Neural cell (in vitro differentiated cells): ENCODE data around the gene SLC12A8. TPM values are rescaled to one million over a fixed set of nuclear protein-coding genes. Genes with fewer than 3 reads are reported as not detected.

Experiments used
- H2AFZ ChIP-seq: fragments of 200-600, 300-800 bp; sonication (generic), shearing (Covaris generic); 2 replicates; pipeline ENCODE4 v1.6.0; 2014; ENCODE audit warnings: low read depth, mild to moderate bottlenecking, antibody characterized with exemption, low read length, moderate library complexity
- H3F3A ChIP-seq: fragments of 200-600 bp; shearing (Covaris generic); 2 replicates; pipeline ENCODE4 v1.6.1; 2016; ENCODE audit warnings: mild to moderate bottlenecking, moderate library complexity, mixed read lengths, antibody characterized with exemption, low read length; ENCODE audit not compliant: insufficient read depth, poor library complexity, severe bottlenecking
- H3K27ac ChIP-seq: fragments of 200-600, 300-800 bp; sonication (generic), shearing (Covaris generic); 2 replicates; pipeline ENCODE4 v1.5.1; 2014; ENCODE audit warnings: mild to moderate bottlenecking, low read length, moderate library complexity
- H3K27me3 ChIP-seq: fragments of 300-800, 200-600 bp; sonication (generic), shearing (Covaris generic); 2 replicates; pipeline ENCODE4 v1.6.0; 2014; ENCODE audit warnings: mild to moderate bottlenecking, low read depth, low read length, moderate library complexity; ENCODE audit not compliant: insufficient read depth
- H3K36me3 ChIP-seq: fragments of 300-800, 200-600 bp; sonication (generic), shearing (Covaris generic); 2 replicates; pipeline ENCODE4 v1.5.1; 2014; ENCODE audit warnings: mild to moderate bottlenecking, antibody characterized with exemption, low read length, moderate library complexity; ENCODE audit not compliant: insufficient read depth
- H3K4me2 ChIP-seq: fragments of 300-800, 200-600 bp; sonication (generic), shearing (Covaris generic); 2 replicates; pipeline ENCODE4 v1.6.0; 2014; ENCODE audit warnings: mild to moderate bottlenecking, low read length
- H3K4me3 ChIP-seq: fragments of 300-800, 200-600 bp; sonication (generic), shearing (Covaris generic); 2 replicates; pipeline ENCODE4 v1.5.1; 2014; ENCODE audit warnings: mild to moderate bottlenecking, low read length, moderate library complexity
- H3K79me2 ChIP-seq: fragments of 200-600 bp; shearing (Covaris generic); replicated peaks from 2 replicates; pipeline ENCODE4 v1.6.0; 2014; ENCODE audit warnings: mild to moderate bottlenecking, low read length, moderate library complexity; ENCODE audit not compliant: insufficient read depth
- H3K9ac ChIP-seq: fragments of 300-800, 200-600 bp; sonication (generic), shearing (Covaris generic); 2 replicates; pipeline ENCODE4 v1.6.1; 2016; ENCODE audit warnings: mild to moderate bottlenecking, low read length, mixed read lengths
- H3K9me2 ChIP-seq: fragments of 200-600 bp; shearing (Covaris generic); 2 replicates; pipeline ENCODE4 v1.6.1; 2016; ENCODE audit warnings: mild to moderate bottlenecking, low read length, mixed read lengths; ENCODE audit not compliant: insufficient read depth
- H3K9me3 ChIP-seq: fragments of 200-600, 300-800 bp; sonication (generic), shearing (Covaris generic); 2 replicates; pipeline ENCODE4 v1.6.1; 2016; ENCODE audit warnings: mild to moderate bottlenecking, mixed run types, low read length, moderate library complexity, mixed read lengths
- H4K20me1 ChIP-seq: fragments of 200-600 bp; shearing (Covaris generic); 2 replicates; pipeline ENCODE4 v1.6.1; 2016; ENCODE audit warnings: mild to moderate bottlenecking, mixed run types; ENCODE audit not compliant: insufficient read depth
- CTCF ChIP-seq: fragments of 450-650 bp; IDR thresholded peaks from 2 replicates; pipeline ENCODE4 v1.5.1; 2014; ENCODE audit warnings: antibody characterized with exemption, mild to moderate bottlenecking, moderate library complexity; ENCODE audit not compliant: poor library complexity, severe bottlenecking
- EP300 ChIP-seq: fragments of 450-650 bp; conservative IDR thresholded peaks from 2 replicates; pipeline ENCODE4 v1.6.1; 2014; ENCODE audit warnings: antibody characterized with exemption, mild to moderate bottlenecking, moderate library complexity; ENCODE audit not compliant: poor library complexity, severe bottlenecking
- EZH2 ChIP-seq: fragments of 200-600, 300-800 bp; shearing (Covaris generic), sonication (generic); IDR thresholded peaks from 2 replicates; pipeline ENCODE4 v1.6.1; 2014; ENCODE audit warnings: antibody characterized with exemption, low read length, borderline replicate concordance, mild to moderate bottlenecking; ENCODE audit not compliant: insufficient read depth, poor library complexity, severe bottlenecking
- MXI1 ChIP-seq: fragments of 450-650 bp; conservative IDR thresholded peaks from 2 replicates; pipeline ENCODE4 v1.6.1; 2014; ENCODE audit warnings: antibody characterized with exemption, mild to moderate bottlenecking; ENCODE audit not compliant: poor library complexity, severe bottlenecking
- POLR2AphosphoS5 ChIP-seq: IDR thresholded peaks from 2 replicates; pipeline ENCODE4 v1.6.1; 2012
- RAD21 ChIP-seq: fragments of 450-650 bp; conservative IDR thresholded peaks from 2 replicates; pipeline ENCODE4 v1.6.1; 2014; ENCODE audit warnings: antibody characterized with exemption, mild to moderate bottlenecking, moderate library complexity
- REST ChIP-seq: IDR thresholded peaks from 2 replicates; pipeline ENCODE4 v1.6.1; 2012; ENCODE audit warnings: borderline replicate concordance
- TAF1 ChIP-seq: IDR thresholded peaks from 2 replicates; pipeline ENCODE4 v1.6.1; 2012; ENCODE audit warnings: low read depth
- polyA plus RNA-seq: library from polyadenylated mRNA; depleted of rRNA; stranded (reverse); fragments of >200 nt; gene quantifications from 2 replicates; pipeline ENCODE4 v1.2.3, GENCODE V29; 2014

The SLC12A8 gene
- polyA plus RNA-seq, 1 donor from 2014 or later = 4.6 TPM

GRCh38 chr3:125152951-125153350, 59.6 kb downstream of the SLC12A8 start:
- Histone ChIP-seq H2AFZ (no peak overlapping the region), H3K27me3 (no peaks in the 10 kb centered on the region), H3K4me3 (no peak overlapping the region), H3K4me2 (no peak overlapping the region), H3K79me2 (no peaks in the 10 kb centered on the region), H4K20me1 (no peaks in the 10 kb centered on the region), H3K9me2 (no peaks in the 10 kb centered on the region), H3K9me3 (no peaks in the 10 kb centered on the region), H3K27ac (no peak overlapping the region), H3K36me3 (no peaks in the 10 kb centered on the region), H3F3A (no peaks in the 10 kb centered on the region), H3K9ac (no peak overlapping the region)
- TF ChIP-seq EP300 = no peak

GRCh38 chr3:125151916-125152315, 60.6 kb downstream of the SLC12A8 start:
- Histone ChIP-seq H3K9me2 (no peaks in the 10 kb centered on the region), H3K27me3 (no peaks in the 10 kb centered on the region), H3K4me2 (no peak overlapping the region), H3F3A (no peaks in the 10 kb centered on the region), H3K79me2 (no peaks in the 10 kb centered on the region), H3K27ac (no peak overlapping the region), H3K9me3 (no peaks in the 10 kb centered on the region), H2AFZ (no peak overlapping the region), H3K4me3 (no peak overlapping the region), H4K20me1 (no peaks in the 10 kb centered on the region), H3K36me3 (no peaks in the 10 kb centered on the region), H3K9ac (no peak overlapping the region)
- TF ChIP-seq POLR2AphosphoS5 = no peak
- no peak for TF ChIP-seq REST

DNA sequence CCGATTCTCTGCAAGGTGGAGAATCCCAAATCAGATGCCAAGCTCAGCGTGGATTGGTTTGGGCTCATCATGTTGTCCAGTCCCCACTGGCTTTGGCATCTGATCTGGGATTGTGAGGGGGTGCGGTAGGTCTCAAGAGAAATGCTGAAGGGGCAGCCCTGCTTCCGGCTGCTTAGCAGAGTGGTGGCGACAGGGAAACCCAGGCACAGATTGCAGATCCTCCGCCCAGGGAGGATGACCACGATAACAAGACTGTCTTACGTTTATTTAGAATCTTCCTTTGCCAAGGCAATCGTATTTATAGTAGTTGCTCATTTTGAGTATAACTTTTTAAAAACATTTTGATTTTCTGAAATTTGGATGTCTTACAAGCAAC, 61.1 kb downstream of the SLC12A8 start:
- no peaks in the 10 kb centered on the region for H3K79me2 ChIP-seq
- no peak overlapping the region for H2AFZ ChIP-seq
- no peaks in the 10 kb centered on the region for H3F3A ChIP-seq
- no peak for TF ChIP-seq POLR2AphosphoS5
- TF ChIP-seq RAD21 = no peak
- no peak for TF ChIP-seq TAF1
- H3K27ac ChIP-seq = no peak overlapping the region
- H3K9me3 ChIP-seq = no peaks in the 10 kb centered on the region
- H3K9me2 ChIP-seq = no peaks in the 10 kb centered on the region
- no peak overlapping the region for H3K9ac ChIP-seq
- H3K27me3 ChIP-seq = no peaks in the 10 kb centered on the region
- no peak overlapping the region for H3K4me2 ChIP-seq
- no peaks in the 10 kb centered on the region for H4K20me1 ChIP-seq
- H3K4me3 ChIP-seq = no peak overlapping the region
- H3K36me3 ChIP-seq = no peaks in the 10 kb centered on the region

GRCh38 chr3:125150525-125151441, 61.8 kb downstream of the SLC12A8 start:
- H4K20me1 ChIP-seq = no peaks in the 10 kb centered on the region
- no peaks in the 10 kb centered on the region for H3K79me2 ChIP-seq
- no peak overlapping the region for H3K9ac ChIP-seq
- H3K27ac ChIP-seq = no peak overlapping the region
- H3K36me3 ChIP-seq = no peaks in the 10 kb centered on the region
- H3K4me3 ChIP-seq = no peak overlapping the region
- H3K4me2 ChIP-seq = no peak overlapping the region
- no peaks in the 10 kb centered on the region for H3K9me2 ChIP-seq
- no peak overlapping the region for H2AFZ ChIP-seq
- H3F3A ChIP-seq = no peaks in the 10 kb centered on the region
- H3K9me3 ChIP-seq = no peaks in the 10 kb centered on the region
- H3K27me3 ChIP-seq = no peaks in the 10 kb centered on the region
- TF ChIP-seq POLR2AphosphoS5 (no peak), EP300 (no peak), CTCF (no peak), TAF1 (no peak), MXI1 (no peak), EZH2 (no peak), REST (no peak)
